Skeletal muscle tissue (tissue), 4 donors: ENCODE results near the gene CREG2. TPM values are rescaled to one million over a fixed set of nuclear protein-coding genes. Genes with fewer than 3 reads are reported as not detected.
A peak's percentile ranks its signal among the peaks of the same experiment; 100 is the strongest.

ENCODE experiments used
- H3K27ac ChIP-seq: one replicate; pipeline ENCODE4 v1.7.0; 2013; ENCODE audit warnings: mild to moderate bottlenecking, low read depth, low read length, inconsistent platforms
- H3K27me3 ChIP-seq, 3 donors: one replicate each; pipeline ENCODE4 v1.7.0; 2013; ENCODE audit warnings: low read length in 3 of 3; ENCODE audit not compliant: control insufficient read depth in 3 of 3, insufficient read depth in 3 of 3
- H3K36me3 ChIP-seq, 3 donors: one replicate each; pipeline ENCODE4 v1.7.0; 2013; ENCODE audit warnings: low read length in 3 of 3; ENCODE audit not compliant: control insufficient read depth in 3 of 3, insufficient read depth in 3 of 3
- H3K4me1 ChIP-seq, 3 donors: one replicate each; pipeline ENCODE4 v1.7.0; 2013; ENCODE audit warnings: low read length in 3 of 3, mild to moderate bottlenecking in 3 of 3; ENCODE audit not compliant: control insufficient read depth in 3 of 3, insufficient read depth in 3 of 3
- H3K4me3 ChIP-seq, 3 donors: one replicate each; pipeline ENCODE4 v1.7.0; 2013; ENCODE audit warnings: low read length in 3 of 3
- H3K9ac ChIP-seq, 3 donors: one replicate each; pipeline ENCODE4 v1.7.0; 2013; ENCODE audit warnings: low read length in 3 of 3, mild to moderate bottlenecking in 3 of 3, moderate library complexity in 2 of 3, low read depth in 1 of 3
- H3K9me3 ChIP-seq, 3 donors: one replicate each; pipeline ENCODE4 v1.7.0; 2013; ENCODE audit warnings: low read length in 3 of 3; ENCODE audit not compliant: control insufficient read depth in 3 of 3
- total RNA-seq: library from RNA; depleted of rRNA; stranded (reverse); fragments of >200 nt; gene quantifications from one replicate; pipeline ENCODE4 v1.2.3, GENCODE V29; 2014
- donor health status: Osteomylitis.

CREG2 gene
- total RNA-seq, 1 donor from 2014 or later, result 1.6 TPM

DNA sequence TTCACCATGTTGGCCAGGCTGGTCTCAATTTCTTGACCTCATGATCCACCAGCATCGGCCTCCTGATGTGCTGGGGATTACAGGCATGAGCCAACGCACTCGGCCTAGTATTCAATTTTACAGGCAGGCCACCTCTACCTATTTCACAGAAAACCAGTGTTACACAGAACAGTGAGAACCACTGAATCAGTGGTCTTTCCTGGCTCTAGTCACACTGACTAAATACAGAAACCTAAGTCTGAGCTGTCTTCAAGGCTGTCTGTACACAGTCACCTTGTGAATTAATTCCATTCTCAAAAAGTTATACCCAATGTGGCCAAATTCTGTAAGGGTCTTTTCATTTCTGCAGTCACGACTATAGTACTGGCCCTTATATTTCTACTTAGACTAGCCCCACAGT is 82.3 kb downstream of the CREG2 start:
- Histone ChIP-seq H3K36me3 (no peaks in the 10 kb centered on the region), H3K27me3 (no peaks in the 10 kb centered on the region), H3K4me3 (no peak overlapping the region), H3K9ac (peak overlapping the region in 1 of 3 donors; percentile 9), H3K9me3 (no peaks in the 10 kb centered on the region), H3K27ac (no peak overlapping the region), H3K4me1 (peaks cover 28 to 40% (median 34%) of the 10 kb centered on the region in 3 donors)

DNA sequence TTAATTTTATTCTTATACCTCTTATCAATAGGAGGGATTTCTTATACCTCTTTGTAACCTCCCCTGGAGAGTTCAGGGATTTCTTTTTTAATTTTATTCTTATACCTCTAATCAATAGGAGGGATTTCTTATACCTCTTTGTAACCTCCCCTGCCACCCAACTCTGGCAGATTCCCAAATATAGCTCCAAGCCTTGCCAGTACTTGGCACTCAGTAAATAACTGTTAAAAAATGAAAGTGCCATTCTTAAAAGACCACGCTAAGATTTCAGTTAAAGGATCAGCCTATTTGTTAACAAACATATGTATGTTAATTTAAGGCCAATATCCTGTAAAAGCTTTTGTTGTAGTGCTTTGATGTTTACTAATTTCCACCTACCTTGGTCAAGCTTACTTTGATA is 83.6 kb downstream of the CREG2 start:
- Histone ChIP-seq H3K27me3 (no peaks in the 10 kb centered on the region), H3K27ac (no peak overlapping the region), H3K36me3 (no peaks in the 10 kb centered on the region), H3K4me1 (peaks cover 36 to 48% (median 44%) of the 10 kb centered on the region in 3 donors), H3K4me3 (no peak overlapping the region), H3K9ac (no peak overlapping the region), H3K9me3 (no peaks in the 10 kb centered on the region)

GRCh38 chr2:101302016-101302415 is 85.3 kb downstream of the CREG2 start:
- Histone ChIP-seq H3K27ac (no peak overlapping the region), H3K4me3 (no peak overlapping the region), H3K27me3 (no peaks in the 10 kb centered on the region), H3K36me3 (no peaks in the 10 kb centered on the region), H3K9me3 (no peaks in the 10 kb centered on the region), H3K9ac (no peak overlapping the region), H3K4me1 (peaks cover 34 to 48% (median 45%) of the 10 kb centered on the region in 3 donors)

DNA sequence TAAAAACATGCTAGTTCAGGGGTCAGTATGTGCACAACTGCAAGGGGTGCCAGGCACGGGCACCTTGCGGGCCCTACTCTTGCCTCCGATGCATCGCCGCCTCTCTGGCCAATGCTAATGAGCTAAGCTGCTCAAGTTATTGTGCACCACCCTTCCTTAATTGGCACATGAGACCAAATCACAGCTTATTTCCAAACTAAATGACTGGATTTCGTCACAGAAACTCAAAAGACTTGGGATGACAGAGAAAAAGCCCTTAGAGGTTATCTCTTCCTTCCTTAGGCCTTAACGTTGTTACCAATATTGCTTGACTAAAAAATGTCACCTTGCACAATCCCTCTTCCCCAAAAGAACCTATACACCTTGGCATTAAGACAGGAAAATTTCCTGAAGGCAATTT is 86.5 kb downstream of the CREG2 start:
- Histone ChIP-seq H3K9me3 (no peaks in the 10 kb centered on the region), H3K4me1 (peaks cover 28 to 45% (median 33%) of the 10 kb centered on the region in 3 donors), H3K36me3 (no peaks in the 10 kb centered on the region), H3K27me3 (no peaks in the 10 kb centered on the region), H3K4me3 (no peak overlapping the region), H3K27ac (no peak overlapping the region), H3K9ac (peak overlapping the region in 1 of 3 donors; percentile 33)

DNA sequence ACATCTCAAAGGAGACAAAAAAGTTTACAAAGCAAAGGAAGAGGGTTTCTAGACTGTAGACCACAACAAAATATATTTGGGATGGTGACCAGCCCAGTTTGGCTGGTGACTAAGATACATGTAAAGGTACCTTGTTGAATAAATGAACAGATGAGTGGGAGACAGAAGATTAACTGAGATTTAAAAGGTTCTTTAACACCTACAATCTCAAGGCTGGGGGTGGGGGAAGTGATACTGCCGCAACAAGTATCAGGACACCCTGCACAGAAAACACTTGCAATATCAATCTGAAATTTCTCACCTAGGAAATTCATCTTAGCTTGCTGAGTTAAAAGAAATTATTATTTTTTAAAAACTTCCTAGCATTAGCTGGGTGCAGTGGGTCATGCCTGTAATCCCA is 87.1 kb downstream of the CREG2 start:
- H3K9ac ChIP-seq, result peak overlapping the region in 1 of 3 donors; percentile 43
- no peak overlapping the region for H3K27ac ChIP-seq
- no peaks in the 10 kb centered on the region for H3K36me3 ChIP-seq
- no peaks in the 10 kb centered on the region for H3K27me3 ChIP-seq
- no peak overlapping the region for H3K4me3 ChIP-seq
- H3K9me3 ChIP-seq, result no peaks in the 10 kb centered on the region
- peaks cover 23 to 38% (median 26%) of the 10 kb centered on the region in 3 donors for H3K4me1 ChIP-seq

DNA sequence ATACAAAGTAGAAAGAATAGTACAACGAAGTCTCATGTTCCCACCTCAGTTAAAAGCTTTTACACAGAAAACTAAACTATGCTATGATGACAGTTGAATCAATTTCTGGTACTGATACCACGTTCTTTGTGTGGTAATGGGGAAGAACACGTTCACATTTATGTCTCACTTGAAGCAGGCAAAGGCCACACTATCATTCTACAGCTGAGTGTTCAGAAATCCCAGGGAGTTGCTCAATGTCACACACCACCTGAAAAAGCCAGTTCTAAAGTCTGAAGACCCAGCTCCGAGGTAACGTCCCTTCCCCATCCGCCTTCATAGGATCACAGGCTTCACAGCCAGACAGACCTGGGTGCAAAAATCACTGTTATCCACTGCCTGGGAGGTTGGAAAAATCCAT is 87.7 kb downstream of the CREG2 start:
- Histone ChIP-seq H3K9ac (peak overlapping the region in 1 of 3 donors; percentile 43), H3K4me1 (peaks cover 21 to 34% (median 22%) of the 10 kb centered on the region in 3 donors), H3K9me3 (no peaks in the 10 kb centered on the region), H3K27me3 (no peaks in the 10 kb centered on the region), H3K36me3 (peaks cover 0 to 2% (median under 1%) of the 10 kb centered on the region in 3 donors), H3K27ac (no peak overlapping the region), H3K4me3 (no peak overlapping the region)

GRCh38 chr2:101297383-101297782 is 89.9 kb downstream of the CREG2 start:
- no peak overlapping the region for H3K27ac ChIP-seq
- H3K27me3 ChIP-seq, result no peaks in the 10 kb centered on the region
- no peak overlapping the region for H3K4me3 ChIP-seq
- peaks cover 0 to 5% (median 2%) of the 10 kb centered on the region in 3 donors for H3K36me3 ChIP-seq
- H3K9me3 ChIP-seq, result no peaks in the 10 kb centered on the region
- H3K9ac ChIP-seq, result no peak overlapping the region
- H3K4me1 ChIP-seq, result peaks cover 16 to 26% (median 21%) of the 10 kb centered on the region in 3 donors

- H3K27me3 ChIP-seq, result no peaks in the 10 kb centered on the region
- H3K36me3 ChIP-seq, result peaks cover 0 to 5% (median 5%) of the 10 kb centered on the region in 3 donors
- no peak overlapping the region for H3K27ac ChIP-seq
- no peak overlapping the region for H3K9ac ChIP-seq
- no peak overlapping the region for H3K4me3 ChIP-seq
- peaks cover 16 to 21% (median 21%) of the 10 kb centered on the region in 3 donors for H3K4me1 ChIP-seq
- no peaks in the 10 kb centered on the region for H3K9me3 ChIP-seq
Measured at GRCh38 chr2:101296371-101296770, 90.9 kb downstream of the CREG2 start.

DNA sequence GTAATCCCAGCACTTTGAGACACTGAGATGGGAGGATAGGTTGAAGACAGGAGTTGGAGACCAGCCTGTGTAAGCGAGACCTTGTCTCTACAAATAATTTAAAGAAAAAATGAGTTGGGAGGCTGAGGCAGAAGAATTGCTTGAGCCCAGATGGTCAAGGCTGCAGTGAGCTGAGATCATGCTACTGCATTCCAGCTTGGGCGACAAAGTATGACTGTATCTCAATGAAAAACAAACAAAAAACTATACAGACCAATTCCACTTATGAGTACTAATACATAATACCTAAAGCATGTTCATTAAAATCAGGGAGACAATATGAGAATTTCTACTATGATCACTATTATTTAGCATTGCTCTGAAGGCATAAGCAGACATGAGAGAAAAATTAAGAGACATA is 91.4 kb downstream of the CREG2 start:
- H3K36me3 ChIP-seq, result peaks cover 0 to 5% (median 5%) of the 10 kb centered on the region in 3 donors
- H3K4me1 ChIP-seq, result peaks cover 16 to 21% (median 19%) of the 10 kb centered on the region in 3 donors

More for the DNA sequence above, 91.4 kb downstream of the CREG2 start:
- no peaks in the 10 kb centered on the region for H3K27me3 ChIP-seq
- no peak overlapping the region for H3K27ac ChIP-seq
- no peak overlapping the region for H3K4me3 ChIP-seq
- H3K9me3 ChIP-seq, result no peaks in the 10 kb centered on the region
- no peak overlapping the region for H3K9ac ChIP-seq
